ENCODE data around the gene SLC12A9. TPM values are rescaled to one million over a fixed set of nuclear protein-coding genes. Genes with fewer than 3 reads are reported as not detected.

SLC12A9 gene
- total RNA-seq (2021; fragmentation: NEBNext Ultra II Directional; extraction: Animal tissue kit (Norgen Biotek cat#: 25700)), result 40.1 and 40.7 TPM in 2 replicates
- 31.4 and 54.0 TPM in 2 replicates for polyA plus RNA-seq (2011; rRNA removed)
- polyA plus RNA-seq (2011; cell fraction: cytosol; rRNA removed), result 28.5 TPM
- 74.3 TPM for polyA plus RNA-seq (2011; cell fraction: nucleus; rRNA removed)
- polyA plus RNA-seq (2012, experiment 1 of 2), result 25.4 to 35.3 TPM (median 33.8 TPM) in 4 replicates
- polyA plus RNA-seq (2012, experiment 2 of 2), result 27.5 TPM
- 33.2 TPM for polyA plus RNA-seq (2013, experiment 1 of 2)
- polyA plus RNA-seq (2013, experiment 2 of 2), result 32.9 TPM
- polyA minus RNA-seq (2011; rRNA and poly(A)+ RNA removed), result 13.1 and 22.4 TPM in 2 replicates
- polyA minus RNA-seq (2011; cell fraction: cytosol; rRNA and poly(A)+ RNA removed), result 13.4 TPM
- polyA minus RNA-seq (2011; cell fraction: nucleus; rRNA and poly(A)+ RNA removed), result 13.4 TPM
- long read RNA-seq, experiment 1, partial matches to known transcripts, result 4 of 30 reads
- long read RNA-seq, experiment 1, other reads (novel, unspliced or antisense), result 25 of 30 reads
- long read RNA-seq, experiment 2, partial matches to known transcripts, result 1 of 3 reads
- long read RNA-seq, experiment 2, other reads (novel, unspliced or antisense), result 2 of 3 reads

- no peak within 1 kb of the TSS for H4K91ac ChIP-seq (replicated peaks; ENCODE audit: insufficient read length, low read length)
- H3K14ac ChIP-seq (ENCODE audit: insufficient read length), result no peak within 1 kb of the TSS
- no peak within 1 kb of the TSS for H3K23ac ChIP-seq (ENCODE audit: insufficient read length)
- peak within 1 kb of the TSS; percentile 17; the same call in 1 of the 2 replicates for H3K27ac ChIP-seq (ENCODE audit: low read depth, low read length)
- H3K4me1 ChIP-seq (replicated peaks in 1 of 4; ENCODE audit: control insufficient read depth in 3 of 4, insufficient read depth in 4 of 4, low read length in 3 of 4), result peaks cover 0 to 6% (median 0%) of the 10 kb centered on the region in 4 experiments; a peak in 1 of 7 replicates
- peak within 1 kb of the TSS; percentile 29 to 98 for H3K4me2 ChIP-seq (ENCODE audit: insufficient read depth in 1 of 2, low read depth in 2 of 2, low read length in 2 of 2)
- no peaks in the 10 kb centered on the region for H3K9me3 ChIP-seq (ENCODE audit: insufficient read depth in 2 of 2, low read depth in 1 of 2, low read length in 1 of 2)
- H4K5ac ChIP-seq (ENCODE audit: insufficient read length, low read depth, low read length), result peak within 1 kb of the TSS; percentile 84
- H3K23me2 ChIP-seq (ENCODE audit: low read depth, low read length), result peaks cover 4% of the 10 kb centered on the region; the same call in 1 of the 2 replicates
- H3K27me3 ChIP-seq (replicated peaks in 1 of 4; ENCODE audit: control insufficient read depth in 3 of 4, extremely low read depth in 1 of 4, insufficient read depth in 3 of 4, low read length in 3 of 4), result no peaks in the 10 kb centered on the region
- no peak within 1 kb of the TSS for H2BK15ac ChIP-seq (ENCODE audit: low read length)
- H2BK120ac ChIP-seq (replicated peaks; ENCODE audit: low read depth, low read length), result no peak within 1 kb of the TSS
- CTCF ChIA-PET (ENCODE audit: partially characterized antibody), result interaction anchor here (0.5 to 13.9 kb wide), 36 partner anchors 9 to 271 kb away, joined by 3 to 215 read pairs (median 4); partner anchors contain the start of genes EPHB4, EPO, POP7 and SRRT
- peaks cover 11% of the 10 kb centered on the region; the same call in 1 of the 2 replicates for H3K79me1 ChIP-seq (ENCODE audit: low read depth, low read length)
- peak within 1 kb of the TSS in 3 of 4 experiments; percentile 35 to 67 (median 62); a peak in 6 of 7 replicates for H3K9ac ChIP-seq (replicated peaks in 1 of 4; ENCODE audit: extremely low read depth in 1 of 4, low read depth in 3 of 4, low read length in 3 of 4)
- 3% methylated on average over 63 of the region's 71 CpGs; no CpG with 5 or more reads in 1 of the 2 experiments for WGBS, 2 experiments (ENCODE audit: extremely low coverage in 1 of 2, insufficient coverage in 1 of 2, insufficient read length in 1 of 2, insufficient replicate concordance in 2 of 2, low coverage in 1 of 2, low lambda C conversion rate in 2 of 2, missing lambda C conversion rate in 1 of 2)
- H3K4ac ChIP-seq (replicated peaks; ENCODE audit: insufficient read length, low read depth, low read length), result no peak within 1 kb of the TSS
- H2AFZ ChIP-seq (ENCODE audit: low read length), result peak within 1 kb of the TSS; percentile 64
- no peak within 1 kb of the TSS for H2BK20ac ChIP-seq (ENCODE audit: low read length)
- peak within 1 kb of the TSS; percentile 50 to 95 (median 75) for H3K4me3 ChIP-seq (ENCODE audit: extremely low read depth in 1 of 4, insufficient read depth in 2 of 4, low read depth in 3 of 4, low read length in 4 of 4)
- no peak within 1 kb of the TSS for H3K56ac ChIP-seq (replicated peaks; ENCODE audit: insufficient read length, low read depth, low read length)
- FAIRE-seq (peak; percentile 84), DNase-seq (ENCODE audit: low read depth in 1 of 2, low spot score in 2 of 2) (peak in 1 of 2 experiments; percentile 99)
- peaks cover 0 to 21% of the 10 kb centered on the region in 2 experiments; a peak in 1 of 4 replicates for H3K79me2 ChIP-seq (ENCODE audit: control insufficient read depth in 1 of 2, insufficient read depth in 2 of 2, low read length in 2 of 2)
- H4K20me1 ChIP-seq (replicated peaks in 1 of 2; ENCODE audit: control insufficient read depth in 1 of 2, insufficient read depth in 2 of 2, low read length in 2 of 2), result peaks cover 0 to 9% of the 10 kb centered on the region in 2 experiments
- POLR2A ChIA-PET (ENCODE audit: partially characterized antibody), result interaction anchor here (0.6 to 3.7 kb wide), 29 partner anchors 7 to 365 kb away, joined by 3 to 52 read pairs (median 4); partner anchors contain the start of genes EPHB4, FBXO24, POP7 and SRRT
- no peaks in the 10 kb centered on the region for H3K36me3 ChIP-seq (ENCODE audit: control insufficient read depth in 2 of 4, insufficient read depth in 4 of 4, low read length in 3 of 4)
- H4K8ac ChIP-seq (ENCODE audit: extremely low read depth, insufficient read depth, low read length), result no peak within 1 kb of the TSS; the same call in 1 of the 2 replicates
- no peak within 1 kb of the TSS; the same call in 1 of the 2 replicates for H3K18ac ChIP-seq (ENCODE audit: extremely low read depth, low read length)
- peak within 1 kb of the TSS; percentile 37; the same call in 1 of the 2 replicates for H2BK5ac ChIP-seq (ENCODE audit: low read depth, low read length)
- no peak within 1 kb of the TSS for H2AK5ac ChIP-seq (ENCODE audit: low read depth, low read length)
- H2BK12ac ChIP-seq (ENCODE audit: low read depth, low read length), result no peak within 1 kb of the TSS; the same call in 1 of the 2 replicates
- TF ChIP-seq CHD2 (IDR thresholded peaks at IDR 0.05; ENCODE audit: low read length), result 0 out of 2 replicates have a peak, but pooled peaks have one; percentile 12
- TF ChIP-seq KDM5A (IDR thresholded peaks at IDR 0.05; ENCODE audit: low read length), result 0 out of 2 replicates have a peak, but pooled peaks have one; percentile 51
- TF ChIP-seq NRF1 (IDR thresholded peaks at IDR 0.05; ENCODE audit: low read depth, low read length), result no peak
Measured at GRCh38 chr7:100852048-100852872, at the start of gene SLC12A9. TSS of gene SLC12A9 (plus strand) at chr7:100852713. CDS start at chr7:100854198, 1,485 bp downstream.
